ENCODE measurements around the gene HIBCH.

HIBCH gene

GRCh38 chr2:190333928-190334327 is 14.3 kb upstream of the HIBCH start:
- Histone ChIP-seq H3K4me3 (ENCODE audit: low read depth, low read length) (no peak overlapping the region), H3K36me3 (replicated peaks) (no peaks in the 10 kb centered on the region), H3K27ac (no peak overlapping the region), H3K27me3 (replicated peaks) (no peaks in the 10 kb centered on the region)
- TF ChIP-seq CTCF (IDR thresholded peaks at IDR 0.05; ENCODE audit: low read depth, low read length, missing control alignments) = no peak
- in situ Hi-C loops (cut with HindIII; ENCODE audit: low pct_ligation_motif_present, low sequenced_read_pairs) = no loop called here
- no peak for DNase-seq

GRCh38 chr2:190333395-190333794 is 13.8 kb upstream of the HIBCH start:
- Histone ChIP-seq H3K4me3 (ENCODE audit: low read depth, low read length) (no peak overlapping the region), H3K36me3 (replicated peaks) (no peaks in the 10 kb centered on the region), H3K27me3 (replicated peaks) (no peaks in the 10 kb centered on the region), H3K27ac (no peak overlapping the region)
- in situ Hi-C loops (cut with HindIII; ENCODE audit: low pct_ligation_motif_present, low sequenced_read_pairs) = no loop called here
- TF ChIP-seq CTCF (IDR thresholded peaks at IDR 0.05; ENCODE audit: low read depth, low read length, missing control alignments) = no peak
- DNase-seq = no peak

- in situ Hi-C loops (cut with HindIII; ENCODE audit: low pct_ligation_motif_present, low sequenced_read_pairs) = no loop called here
- H3K4me3 ChIP-seq (ENCODE audit: low read depth, low read length) = no peak overlapping the region
- H3K27me3 ChIP-seq (replicated peaks) = no peaks in the 10 kb centered on the region
- no peak for DNase-seq
- no peak overlapping the region for H3K27ac ChIP-seq
- no peak for TF ChIP-seq CTCF (IDR thresholded peaks at IDR 0.05; ENCODE audit: low read depth, low read length, missing control alignments)
- H3K36me3 ChIP-seq (replicated peaks) = no peaks in the 10 kb centered on the region
Measured at GRCh38 chr2:190328573-190329147, 9.0 kb upstream of the HIBCH start.

- no peak overlapping the region for H3K4me3 ChIP-seq (ENCODE audit: low read depth, low read length)
- no peak for DNase-seq
- in situ Hi-C loops (cut with HindIII; ENCODE audit: low pct_ligation_motif_present, low sequenced_read_pairs) = no loop called here
- H3K27ac ChIP-seq = no peak overlapping the region
- H3K27me3 ChIP-seq (replicated peaks) = no peaks in the 10 kb centered on the region
- H3K36me3 ChIP-seq (replicated peaks) = no peaks in the 10 kb centered on the region
- TF ChIP-seq CTCF (IDR thresholded peaks at IDR 0.05; ENCODE audit: low read depth, low read length, missing control alignments) = no peak
Measured at GRCh38 chr2:190327867-190328572, 8.4 kb upstream of the HIBCH start.

GRCh38 chr2:190325588-190325987 is 6.0 kb upstream of the HIBCH start:
- Histone ChIP-seq H3K4me3 (ENCODE audit: low read depth, low read length) (no peak overlapping the region), H3K27me3 (replicated peaks) (no peaks in the 10 kb centered on the region), H3K27ac (no peak overlapping the region), H3K36me3 (replicated peaks) (no peaks in the 10 kb centered on the region)
- no peak for DNase-seq
- TF ChIP-seq CTCF (IDR thresholded peaks at IDR 0.05; ENCODE audit: low read depth, low read length, missing control alignments) = no peak
- in situ Hi-C loops (cut with HindIII; ENCODE audit: low pct_ligation_motif_present, low sequenced_read_pairs) = no loop called here

GRCh38 chr2:190323406-190323805 is 3.8 kb upstream of the HIBCH start:
- in situ Hi-C loops (cut with HindIII; ENCODE audit: low pct_ligation_motif_present, low sequenced_read_pairs) = no loop called here
- H3K4me3 ChIP-seq (ENCODE audit: low read depth, low read length) = no peak overlapping the region
- DNase-seq = no peak
- no peak for TF ChIP-seq CTCF (IDR thresholded peaks at IDR 0.05; ENCODE audit: low read depth, low read length, missing control alignments)
- no peak overlapping the region for H3K27ac ChIP-seq
- H3K27me3 ChIP-seq (replicated peaks) = no peaks in the 10 kb centered on the region
- H3K36me3 ChIP-seq (replicated peaks) = no peaks in the 10 kb centered on the region
